Measurements from ENCODE around the gene L3MBTL4.
A peak's percentile ranks its signal among the peaks of the same experiment; 100 is the strongest.

The L3MBTL4 gene

DNA sequence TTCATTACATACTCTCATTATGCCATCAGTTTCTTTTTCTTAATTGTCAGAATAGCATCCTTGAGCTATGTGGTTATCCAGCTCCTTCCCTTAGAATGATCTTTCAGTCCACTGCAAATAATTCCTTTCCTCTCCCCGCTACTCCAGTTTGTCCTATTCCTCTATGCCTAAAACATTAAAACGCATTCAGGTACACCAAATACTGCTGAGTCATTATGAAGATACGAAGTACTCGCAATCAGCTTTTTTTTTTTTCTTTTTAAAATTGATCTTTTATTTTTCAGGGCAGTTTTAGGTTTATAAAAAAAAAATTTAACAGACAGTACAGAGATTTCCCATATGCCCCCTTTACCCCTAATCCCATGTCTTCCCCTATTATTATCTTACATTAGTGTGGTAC is 354.6 kb downstream of the L3MBTL4 start:
- no peaks in the 10 kb centered on the region for H3K79me2 ChIP-seq (ENCODE audit: control insufficient read depth, insufficient read depth, low read length)
- H3K4me1 ChIP-seq (ENCODE audit: control insufficient read depth, low read depth, low read length), result peaks cover 4% of the 10 kb centered on the region
- H2AK5ac ChIP-seq (ENCODE audit: low read length), result no peak overlapping the region
- no peaks in the 10 kb centered on the region for H3K27me3 ChIP-seq (ENCODE audit: insufficient read depth, low read length, poor library complexity)
- no peaks in the 10 kb centered on the region for H3K36me3 ChIP-seq (ENCODE audit: control insufficient read depth, insufficient read depth, low read length)
- no peaks in the 10 kb centered on the region for H3K79me1 ChIP-seq (ENCODE audit: low read length)
- H3K23ac ChIP-seq (ENCODE audit: low read length), result no peak overlapping the region
- H4K5ac ChIP-seq (ENCODE audit: low read length), result no peak overlapping the region
- H3K4me3 ChIP-seq (ENCODE audit: low read length), result no peak overlapping the region
- no peak overlapping the region for H3K18ac ChIP-seq (ENCODE audit: low read length)
- no peak overlapping the region for H4K8ac ChIP-seq (ENCODE audit: low read depth, low read length)
- H2BK15ac ChIP-seq (replicated peaks; ENCODE audit: low read depth), result no peak overlapping the region
- H3K4ac ChIP-seq (ENCODE audit: low read depth, low read length), result no peak overlapping the region
- DNase-seq, result no peak
- no peak overlapping the region for H3K27ac ChIP-seq (ENCODE audit: low read depth, low read length)
- H3K56ac ChIP-seq (ENCODE audit: low read length), result no peak overlapping the region
- no peak overlapping the region for H3K9ac ChIP-seq (ENCODE audit: low read length)
- WGBS (ENCODE audit: extremely low coverage, insufficient coverage, low lambda C conversion rate), result no CpG with 5 or more reads among the region's 4 CpGs
- no peak overlapping the region for H3K4me2 ChIP-seq (ENCODE audit: low read length)
- no peak overlapping the region for H2BK120ac ChIP-seq (ENCODE audit: low read depth, low read length)
- no peak overlapping the region for H2BK5ac ChIP-seq (ENCODE audit: low read length)

DNA sequence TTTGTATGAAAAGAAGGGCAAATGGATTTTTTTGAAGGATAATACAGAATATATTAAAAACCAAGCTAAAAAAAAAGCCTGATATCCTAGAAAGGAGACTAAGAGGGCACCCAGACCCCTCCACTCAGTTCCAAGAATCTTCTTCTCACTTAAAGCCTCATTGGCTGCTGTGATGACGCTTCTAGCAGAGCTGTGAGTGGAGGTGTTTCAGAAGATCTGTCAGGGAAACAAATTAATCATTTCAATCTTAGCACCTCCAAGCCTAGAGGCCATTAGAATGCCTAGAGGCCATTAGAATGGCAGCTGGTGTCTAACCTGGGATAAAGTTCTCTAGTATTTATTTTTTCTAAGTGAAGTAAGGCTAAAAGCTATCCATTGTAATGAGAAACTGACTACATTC is 355.2 kb downstream of the L3MBTL4 start:
- Histone ChIP-seq H2BK5ac (ENCODE audit: low read length) (no peak overlapping the region), H3K27me3 (ENCODE audit: insufficient read depth, low read length, poor library complexity) (no peaks in the 10 kb centered on the region), H3K4me3 (ENCODE audit: low read length) (no peak overlapping the region), H3K23ac (ENCODE audit: low read length) (no peak overlapping the region), H4K5ac (ENCODE audit: low read length) (no peak overlapping the region), H3K79me2 (ENCODE audit: control insufficient read depth, insufficient read depth, low read length) (no peaks in the 10 kb centered on the region), H3K18ac (ENCODE audit: low read length) (no peak overlapping the region), H3K4ac (ENCODE audit: low read depth, low read length) (no peak overlapping the region), H3K56ac (ENCODE audit: low read length) (no peak overlapping the region), H3K27ac (ENCODE audit: low read depth, low read length) (no peak overlapping the region), H3K9ac (ENCODE audit: low read length) (no peak overlapping the region), H4K8ac (ENCODE audit: low read depth, low read length) (no peak overlapping the region), H3K79me1 (ENCODE audit: low read length) (no peaks in the 10 kb centered on the region), H3K36me3 (ENCODE audit: control insufficient read depth, insufficient read depth, low read length) (no peaks in the 10 kb centered on the region), H2BK120ac (ENCODE audit: low read depth, low read length) (no peak overlapping the region), H3K4me1 (ENCODE audit: control insufficient read depth, low read depth, low read length) (peaks cover 4% of the 10 kb centered on the region), H3K4me2 (ENCODE audit: low read length) (no peak overlapping the region), H2BK15ac (replicated peaks; ENCODE audit: low read depth) (no peak overlapping the region), H2AK5ac (ENCODE audit: low read length) (no peak overlapping the region)
- peak; percentile 26 for DNase-seq
- WGBS (ENCODE audit: extremely low coverage, insufficient coverage, low lambda C conversion rate), result no CpG with 5 or more reads among the region's 1 CpG

DNA sequence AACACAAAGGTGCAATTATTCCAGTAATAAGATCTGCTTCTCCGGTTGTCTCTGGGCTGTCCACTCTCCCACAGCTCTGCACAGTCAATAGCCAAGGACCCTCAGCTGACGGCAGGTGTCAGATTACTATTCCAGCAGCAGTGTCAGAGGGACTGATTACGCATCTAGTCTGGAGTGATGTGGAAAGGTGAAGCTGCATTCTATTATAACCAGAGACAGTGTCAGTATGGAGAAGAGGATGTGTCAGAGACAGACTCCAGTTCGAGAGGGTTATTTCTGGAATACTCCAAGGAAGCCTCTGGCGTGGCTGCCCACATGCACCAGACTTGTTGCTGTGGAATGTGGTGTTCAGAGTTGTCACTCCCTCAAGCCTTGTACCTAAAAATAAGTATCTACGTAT is 355.8 kb downstream of the L3MBTL4 start:
- Histone ChIP-seq H2BK5ac (ENCODE audit: low read length) (no peak overlapping the region), H2AK5ac (ENCODE audit: low read length) (no peak overlapping the region), H3K4me2 (ENCODE audit: low read length) (no peak overlapping the region), H3K4ac (ENCODE audit: low read depth, low read length) (no peak overlapping the region), H3K4me1 (ENCODE audit: control insufficient read depth, low read depth, low read length) (peaks cover 4% of the 10 kb centered on the region), H3K4me3 (ENCODE audit: low read length) (no peak overlapping the region), H3K18ac (ENCODE audit: low read length) (no peak overlapping the region), H3K36me3 (ENCODE audit: control insufficient read depth, insufficient read depth, low read length) (no peaks in the 10 kb centered on the region), H3K23ac (ENCODE audit: low read length) (no peak overlapping the region), H3K79me2 (ENCODE audit: control insufficient read depth, insufficient read depth, low read length) (no peaks in the 10 kb centered on the region), H3K27ac (ENCODE audit: low read depth, low read length) (no peak overlapping the region), H3K79me1 (ENCODE audit: low read length) (no peaks in the 10 kb centered on the region), H2BK120ac (ENCODE audit: low read depth, low read length) (no peak overlapping the region), H3K27me3 (ENCODE audit: insufficient read depth, low read length, poor library complexity) (no peaks in the 10 kb centered on the region), H2BK15ac (replicated peaks; ENCODE audit: low read depth) (no peak overlapping the region), H3K56ac (ENCODE audit: low read length) (no peak overlapping the region), H4K8ac (ENCODE audit: low read depth, low read length) (no peak overlapping the region), H4K5ac (ENCODE audit: low read length) (no peak overlapping the region), H3K9ac (ENCODE audit: low read length) (no peak overlapping the region)
- no peak for DNase-seq
- no CpG with 5 or more reads among the region's 6 CpGs for WGBS (ENCODE audit: extremely low coverage, insufficient coverage, low lambda C conversion rate)

DNA sequence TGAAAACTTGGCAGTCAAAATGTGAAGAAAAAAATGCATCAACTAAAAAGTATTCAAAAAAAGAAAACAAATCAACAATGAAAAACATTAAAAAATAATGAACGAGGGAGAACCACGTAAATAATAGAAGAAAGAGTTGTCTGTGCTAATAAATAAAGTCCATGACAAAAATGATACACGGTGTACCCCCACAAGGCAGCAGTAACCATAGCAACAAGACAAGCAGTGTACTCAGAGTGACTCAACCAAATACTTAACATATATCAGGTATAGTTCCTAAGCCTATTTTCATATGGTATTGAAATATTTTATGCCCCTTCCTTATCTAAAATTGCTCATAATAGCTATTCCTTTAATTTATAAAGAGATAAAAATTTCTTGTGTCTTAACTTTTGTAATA is 357.1 kb downstream of the L3MBTL4 start:
- Histone ChIP-seq H2AK5ac (ENCODE audit: low read length) (no peak overlapping the region), H3K27me3 (ENCODE audit: insufficient read depth, low read length, poor library complexity) (no peaks in the 10 kb centered on the region)
- WGBS (ENCODE audit: extremely low coverage, insufficient coverage, low lambda C conversion rate), result no CpG with 5 or more reads among the region's 3 CpGs

DNA sequence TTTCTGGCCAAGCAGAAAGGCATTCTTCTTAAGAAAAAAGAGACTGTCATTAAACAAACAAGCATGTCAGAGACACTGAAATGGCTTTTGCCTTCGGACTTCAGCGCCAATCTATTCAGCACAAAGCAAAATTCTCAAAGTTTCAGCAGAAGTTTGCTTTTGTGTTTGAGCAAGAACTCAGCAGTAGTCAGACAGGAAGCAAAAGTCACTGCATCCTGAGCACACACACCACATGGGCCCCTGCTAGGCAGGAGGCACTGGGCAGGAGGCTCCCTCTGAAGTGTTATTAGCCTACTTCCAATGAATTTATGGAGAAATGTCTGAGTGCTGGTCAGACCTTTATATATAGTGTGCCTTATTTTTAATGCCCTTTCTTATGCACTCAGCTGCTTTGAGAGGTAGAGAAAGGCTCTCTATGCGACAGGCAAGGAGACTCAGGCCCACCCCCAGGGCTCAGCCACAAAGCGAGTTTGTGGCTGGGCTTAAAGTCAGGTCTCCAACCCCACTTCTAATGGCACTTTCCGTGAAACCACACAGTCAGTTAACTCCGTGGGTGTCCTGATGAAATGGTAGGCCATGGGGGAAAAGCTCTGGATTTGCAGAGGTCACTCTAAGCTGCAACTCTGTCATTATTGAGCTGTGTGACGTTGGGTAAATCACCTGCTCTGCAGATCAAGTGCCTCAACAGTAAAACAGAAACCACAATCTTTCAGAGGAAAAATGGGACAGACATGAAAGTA is 358.4 kb downstream of the L3MBTL4 start:
- no CpG with 5 or more reads among the region's 7 CpGs for WGBS (ENCODE audit: extremely low coverage, insufficient coverage, low lambda C conversion rate)
- Histone ChIP-seq H2AK5ac (ENCODE audit: low read length) (no peak overlapping the region), H3K27ac (ENCODE audit: low read depth, low read length) (no peak overlapping the region), H3K79me2 (ENCODE audit: control insufficient read depth, insufficient read depth, low read length) (no peaks in the 10 kb centered on the region), H3K56ac (ENCODE audit: low read length) (no peak overlapping the region), H3K23ac (ENCODE audit: low read length) (no peak overlapping the region), H4K5ac (ENCODE audit: low read length) (no peak overlapping the region), H3K4me3 (ENCODE audit: low read length) (no peak overlapping the region), H2BK5ac (ENCODE audit: low read length) (no peak overlapping the region), H3K9ac (ENCODE audit: low read length) (no peak overlapping the region), H2BK15ac (replicated peaks; ENCODE audit: low read depth) (no peak overlapping the region), H4K8ac (ENCODE audit: low read depth, low read length) (no peak overlapping the region), H3K4me1 (ENCODE audit: control insufficient read depth, low read depth, low read length) (peaks cover 4% of the 10 kb centered on the region), H3K4me2 (ENCODE audit: low read length) (no peak overlapping the region), H3K18ac (ENCODE audit: low read length) (no peak overlapping the region), H3K36me3 (ENCODE audit: control insufficient read depth, insufficient read depth, low read length) (no peaks in the 10 kb centered on the region), H3K27me3 (ENCODE audit: insufficient read depth, low read length, poor library complexity) (no peaks in the 10 kb centered on the region), H3K79me1 (ENCODE audit: low read length) (no peaks in the 10 kb centered on the region), H2BK120ac (ENCODE audit: low read depth, low read length) (no peak overlapping the region), H3K4ac (ENCODE audit: low read depth, low read length) (no peak overlapping the region)
- DNase-seq, result no peak

More for the DNA sequence above, 357.1 kb downstream of the L3MBTL4 start:
- no peaks in the 10 kb centered on the region for H3K79me2 ChIP-seq (ENCODE audit: control insufficient read depth, insufficient read depth, low read length)
- no peak overlapping the region for H3K4me2 ChIP-seq (ENCODE audit: low read length)
- no peak for DNase-seq
- H3K23ac ChIP-seq (ENCODE audit: low read length), result no peak overlapping the region
- no peak overlapping the region for H3K9ac ChIP-seq (ENCODE audit: low read length)
- H3K18ac ChIP-seq (ENCODE audit: low read length), result no peak overlapping the region
- H3K4me1 ChIP-seq (ENCODE audit: control insufficient read depth, low read depth, low read length), result peaks cover 4% of the 10 kb centered on the region
- H4K5ac ChIP-seq (ENCODE audit: low read length), result no peak overlapping the region
- no peak overlapping the region for H3K27ac ChIP-seq (ENCODE audit: low read depth, low read length)
- H3K4me3 ChIP-seq (ENCODE audit: low read length), result no peak overlapping the region
- no peak overlapping the region for H2BK5ac ChIP-seq (ENCODE audit: low read length)
- H3K36me3 ChIP-seq (ENCODE audit: control insufficient read depth, insufficient read depth, low read length), result no peaks in the 10 kb centered on the region
- no peak overlapping the region for H2BK15ac ChIP-seq (replicated peaks; ENCODE audit: low read depth)
- no peaks in the 10 kb centered on the region for H3K79me1 ChIP-seq (ENCODE audit: low read length)
- no peak overlapping the region for H4K8ac ChIP-seq (ENCODE audit: low read depth, low read length)
- H3K56ac ChIP-seq (ENCODE audit: low read length), result no peak overlapping the region
- no peak overlapping the region for H2BK120ac ChIP-seq (ENCODE audit: low read depth, low read length)
- no peak overlapping the region for H3K4ac ChIP-seq (ENCODE audit: low read depth, low read length)

DNA sequence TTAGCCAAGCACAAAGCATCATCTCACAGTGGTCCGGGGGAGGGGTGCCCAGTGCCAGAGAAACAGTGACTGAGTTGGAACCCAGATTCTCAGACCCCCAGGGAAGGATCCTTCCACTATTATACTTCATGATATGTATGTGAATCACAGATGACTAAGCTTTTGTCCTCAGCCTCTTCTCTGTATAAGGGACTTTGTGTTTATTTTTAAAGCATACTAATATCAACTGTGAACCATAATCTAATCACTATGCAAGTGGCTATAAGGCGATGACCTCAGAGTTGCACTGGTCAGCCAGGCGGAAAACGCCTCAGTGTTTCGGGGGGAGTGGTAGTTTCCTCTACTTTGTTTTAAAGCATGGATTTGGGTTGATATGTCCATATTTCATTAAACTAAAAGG is 359.0 kb downstream of the L3MBTL4 start:
- Histone ChIP-seq H2BK120ac (ENCODE audit: low read depth, low read length) (no peak overlapping the region), H3K36me3 (ENCODE audit: control insufficient read depth, insufficient read depth, low read length) (no peaks in the 10 kb centered on the region), H2AK5ac (ENCODE audit: low read length) (no peak overlapping the region), H4K8ac (ENCODE audit: low read depth, low read length) (no peak overlapping the region), H3K4ac (ENCODE audit: low read depth, low read length) (no peak overlapping the region), H4K5ac (ENCODE audit: low read length) (no peak overlapping the region), H2BK15ac (replicated peaks; ENCODE audit: low read depth) (no peak overlapping the region), H3K23ac (ENCODE audit: low read length) (no peak overlapping the region), H3K79me1 (ENCODE audit: low read length) (no peaks in the 10 kb centered on the region), H3K56ac (ENCODE audit: low read length) (no peak overlapping the region), H2BK5ac (ENCODE audit: low read length) (no peak overlapping the region), H3K4me2 (ENCODE audit: low read length) (no peak overlapping the region), H3K4me3 (ENCODE audit: low read length) (no peak overlapping the region), H3K18ac (ENCODE audit: low read length) (no peak overlapping the region), H3K27me3 (ENCODE audit: insufficient read depth, low read length, poor library complexity) (no peaks in the 10 kb centered on the region), H3K27ac (ENCODE audit: low read depth, low read length) (no peak overlapping the region), H3K4me1 (ENCODE audit: control insufficient read depth, low read depth, low read length) (peaks cover 4% of the 10 kb centered on the region), H3K79me2 (ENCODE audit: control insufficient read depth, insufficient read depth, low read length) (no peaks in the 10 kb centered on the region), H3K9ac (ENCODE audit: low read length) (no peak overlapping the region)
- WGBS (ENCODE audit: extremely low coverage, insufficient coverage, low lambda C conversion rate), result no CpG with 5 or more reads among the region's 5 CpGs
- DNase-seq, result no peak

Measured in mesendoderm (in vitro differentiated cells).